Measurements from ENCODE around the gene UFD1. TPM values are rescaled to one million over a fixed set of nuclear protein-coding genes. Genes with fewer than 3 reads are reported as not detected.

The UFD1 gene
- total RNA-seq, 2 experiments from 2014 or later: 68.5 to 77.4 TPM

DNA sequence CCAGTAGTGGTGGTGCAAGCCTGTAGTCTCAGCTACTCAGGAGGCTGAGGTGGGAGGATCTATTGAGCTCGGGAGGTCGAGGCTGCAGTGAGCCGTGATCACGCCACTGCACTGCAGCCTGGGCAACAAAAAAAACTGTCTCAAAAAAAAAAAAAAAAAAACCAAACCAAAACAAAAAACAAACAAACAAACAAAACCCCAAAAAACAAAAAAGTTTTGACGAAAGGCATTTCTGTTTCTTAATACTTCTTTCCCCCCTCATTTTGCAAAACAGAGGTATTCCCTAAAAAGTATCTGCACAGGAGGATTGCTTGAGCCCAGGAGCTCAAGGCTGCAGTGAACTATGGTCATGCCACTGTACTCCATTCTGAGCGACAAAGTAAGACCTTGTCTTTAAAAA is 58.7 kb downstream of the UFD1 start:
- ChIA-PET CTCF (interaction anchor here (0.7 to 1.0 kb wide), 2 partner anchors 12 to 21 kb away, joined by 3 to 4 read pairs; no protein-coding TSS in a partner anchor), POLR2A (interaction anchor here (1.1 to 2.5 kb wide), 3 partner anchors 8 to 27 kb away, joined by 3 to 21 read pairs (median 7); partner anchors contain the start of genes C22orf39, HIRA and MRPL40)
- H3K27ac ChIP-seq (ENCODE audit: low read depth in 1 of 2, low read length in 2 of 2): peak overlapping the region in 1 of 2 donors; percentile 33
- intact Hi-C loops (cut with DNase I, micrococcal nuclease): no loop called here
- H3K4me1 Mint-ChIP-seq (ENCODE audit: low read depth): peaks cover 81% of the 10 kb centered on the region
- ATAC-seq (ENCODE audit: poor library complexity) (no peak), DNase-seq (no peak)
- no peaks in the 10 kb centered on the region for H3K36me3 Mint-ChIP-seq (ENCODE audit: low read depth)
- H3K4me1 ChIP-seq (ENCODE audit: insufficient read depth, low read length): peaks cover 54% of the 10 kb centered on the region
- no peak overlapping the region for H3K4me3 ChIP-seq (ENCODE audit: low read length)
- no peaks in the 10 kb centered on the region for H3K9me3 Mint-ChIP-seq
- TF ChIP-seq, protein P1, sequence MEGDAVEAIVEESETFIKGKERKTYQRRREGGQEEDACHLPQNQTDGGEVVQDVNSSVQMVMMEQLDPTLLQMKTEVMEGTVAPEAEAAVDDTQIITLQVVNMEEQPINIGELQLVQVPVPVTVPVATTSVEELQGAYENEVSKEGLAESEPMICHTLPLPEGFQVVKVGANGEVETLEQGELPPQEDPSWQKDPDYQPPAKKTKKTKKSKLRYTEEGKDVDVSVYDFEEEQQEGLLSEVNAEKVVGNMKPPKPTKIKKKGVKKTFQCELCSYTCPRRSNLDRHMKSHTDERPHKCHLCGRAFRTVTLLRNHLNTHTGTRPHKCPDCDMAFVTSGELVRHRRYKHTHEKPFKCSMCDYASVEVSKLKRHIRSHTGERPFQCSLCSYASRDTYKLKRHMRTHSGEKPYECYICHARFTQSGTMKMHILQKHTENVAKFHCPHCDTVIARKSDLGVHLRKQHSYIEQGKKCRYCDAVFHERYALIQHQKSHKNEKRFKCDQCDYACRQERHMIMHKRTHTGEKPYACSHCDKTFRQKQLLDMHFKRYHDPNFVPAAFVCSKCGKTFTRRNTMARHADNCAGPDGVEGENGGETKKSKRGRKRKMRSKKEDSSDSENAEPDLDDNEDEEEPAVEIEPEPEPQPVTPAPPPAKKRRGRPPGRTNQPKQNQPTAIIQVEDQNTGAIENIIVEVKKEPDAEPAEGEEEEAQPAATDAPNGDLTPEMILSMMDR (IDR thresholded peaks at IDR 0.05): no peak
- H3K36me3 ChIP-seq (ENCODE audit: insufficient read depth, low read length): peaks cover 11% of the 10 kb centered on the region
- no peaks in the 10 kb centered on the region for H3K27me3 ChIP-seq (ENCODE audit: control insufficient read depth in 1 of 2, insufficient read depth in 2 of 2, low read length in 2 of 2)
- no peaks in the 10 kb centered on the region for H3K27me3 Mint-ChIP-seq
- peak overlapping the region; percentile 82 for H3K27ac Mint-ChIP-seq
- no peaks in the 10 kb centered on the region for H3K9me3 ChIP-seq (ENCODE audit: control insufficient read depth in 1 of 2, insufficient read depth in 1 of 2, low read length in 2 of 2)
- peak overlapping the region; percentile 36 for H3K4me3 Mint-ChIP-seq

DNA sequence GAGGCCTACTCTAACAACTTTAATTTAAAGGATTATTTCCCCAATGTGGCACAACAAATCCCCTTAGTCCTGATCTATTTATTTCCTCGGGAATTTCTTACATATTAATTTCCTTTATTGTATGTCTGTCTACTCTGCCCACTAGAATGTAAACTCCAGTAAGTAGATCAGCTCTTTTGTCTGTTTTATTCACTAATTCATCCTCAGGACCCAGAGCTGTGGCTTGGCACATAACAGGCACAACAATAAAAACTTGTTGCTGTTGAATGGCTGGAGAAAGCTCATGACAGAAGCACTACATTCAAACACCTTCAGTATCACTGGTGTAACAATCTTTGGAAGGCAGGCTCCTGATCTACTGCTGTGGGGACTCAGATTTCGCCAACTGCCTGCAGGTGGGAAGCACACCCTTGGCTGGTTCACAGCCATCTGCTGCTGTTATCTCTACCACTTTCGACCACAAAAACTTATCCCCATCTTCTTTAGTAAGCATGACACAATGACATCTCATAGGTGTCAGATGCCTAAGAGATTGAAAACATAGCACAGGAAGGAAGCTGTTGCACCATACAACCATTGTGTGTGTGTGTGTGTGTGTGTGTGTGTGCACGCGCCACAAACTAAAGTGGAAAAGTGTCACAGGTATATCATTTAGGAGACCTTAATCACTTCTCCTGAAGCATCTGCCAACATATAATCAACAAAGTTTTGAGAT is 59.4 kb downstream of the UFD1 start:
- no peak overlapping the region for H3K4me3 ChIP-seq (ENCODE audit: low read length)

DNA sequence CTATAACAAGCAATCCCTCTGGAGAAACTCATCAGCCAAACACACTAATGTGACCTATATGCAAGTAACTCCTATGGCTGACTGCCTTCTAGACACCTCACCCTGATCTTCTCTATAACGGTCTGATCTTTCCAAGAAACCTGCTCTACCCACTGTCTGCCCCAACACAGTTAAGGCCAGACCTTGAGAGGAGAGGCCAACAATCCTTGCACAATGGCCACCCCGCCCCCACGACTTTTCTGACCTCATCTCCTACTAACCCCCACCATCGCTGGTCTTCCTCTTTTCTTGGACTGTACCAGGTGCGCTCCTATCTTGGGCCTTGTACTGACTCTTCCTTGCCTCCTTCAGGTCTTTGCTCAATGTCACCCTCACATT is 59.9 kb downstream of the UFD1 start:
- Mint-ChIP-seq H3K36me3 (ENCODE audit: low read depth) (no peaks in the 10 kb centered on the region), H3K27me3 (no peaks in the 10 kb centered on the region), H3K4me3 (no peak overlapping the region), H3K9me3 (no peaks in the 10 kb centered on the region), H3K27ac (peak overlapping the region; percentile 82), H3K4me1 (ENCODE audit: low read depth) (peaks cover 72% of the 10 kb centered on the region)
- CTCF ChIA-PET: no interaction called here
- TF ChIP-seq, protein P1 (IDR thresholded peaks at IDR 0.05): no peak
- H3K4me3 ChIP-seq (ENCODE audit: low read length): no peak overlapping the region
- peaks cover 2% of the 10 kb centered on the region for H3K36me3 ChIP-seq (ENCODE audit: insufficient read depth, low read length)
- H3K4me1 ChIP-seq (ENCODE audit: insufficient read depth, low read length): peaks cover 49% of the 10 kb centered on the region
- peak overlapping the region; percentile 54 to 82 for H3K27ac ChIP-seq (ENCODE audit: low read depth in 1 of 2, low read length in 2 of 2)
- H3K27me3 ChIP-seq (ENCODE audit: control insufficient read depth in 1 of 2, insufficient read depth in 2 of 2, low read length in 2 of 2): no peaks in the 10 kb centered on the region
- ATAC-seq (ENCODE audit: poor library complexity) (no peak), DNase-seq (no peak)
- no peaks in the 10 kb centered on the region for H3K9me3 ChIP-seq (ENCODE audit: control insufficient read depth in 1 of 2, insufficient read depth in 1 of 2, low read length in 2 of 2)
- POLR2A ChIA-PET: interaction anchor here (1.9 kb wide), 1 partner anchor 28 kb away, joined by 7 read pairs; the partner anchor contains the start of gene C22orf39
- intact Hi-C loops (cut with DNase I, micrococcal nuclease): no loop called here

More for the DNA sequence above, 59.4 kb downstream of the UFD1 start:
- H3K9me3 Mint-ChIP-seq: no peaks in the 10 kb centered on the region
- Histone ChIP-seq H3K27me3 (ENCODE audit: control insufficient read depth in 1 of 2, insufficient read depth in 2 of 2, low read length in 2 of 2) (no peaks in the 10 kb centered on the region), H3K27ac (ENCODE audit: low read depth in 1 of 2, low read length in 2 of 2) (peak overlapping the region; percentile 54 to 82), H3K9me3 (ENCODE audit: control insufficient read depth in 1 of 2, insufficient read depth in 1 of 2, low read length in 2 of 2) (no peaks in the 10 kb centered on the region), H3K36me3 (ENCODE audit: insufficient read depth, low read length) (peaks cover 5% of the 10 kb centered on the region), H3K4me1 (ENCODE audit: insufficient read depth, low read length) (peaks cover 54% of the 10 kb centered on the region)
- ChIA-PET POLR2A (interaction anchor here (1.9 to 2.5 kb wide), 2 partner anchors 12 to 28 kb away, joined by 7 to 21 read pairs; partner anchors contain the start of genes C22orf39, HIRA and MRPL40), CTCF (interaction anchor here (0.7 kb wide), 1 partner anchor 22 kb away, joined by 4 read pairs; no protein-coding TSS in a partner anchor)
- intact Hi-C loops (cut with DNase I, micrococcal nuclease): no loop called here
- H3K4me1 Mint-ChIP-seq (ENCODE audit: low read depth): peaks cover 77% of the 10 kb centered on the region
- H3K27ac Mint-ChIP-seq: peak overlapping the region; percentile 82
- peak overlapping the region; percentile 36 for H3K4me3 Mint-ChIP-seq
- ATAC-seq (ENCODE audit: poor library complexity): peak; percentile 89
- TF ChIP-seq, protein P1 (IDR thresholded peaks at IDR 0.05): no peak
- H3K27me3 Mint-ChIP-seq: no peaks in the 10 kb centered on the region
- H3K36me3 Mint-ChIP-seq (ENCODE audit: low read depth): no peaks in the 10 kb centered on the region
- peak in 8 of 14 experiments; percentile 14 to 82 (median 40) for DNase-seq

Measured in CD4-positive, alpha-beta T cell (primary cell).